GM19240 (cell line): ENCODE measurements around the gene ELK3.

Experiments used
- DNase-seq: peaks from one replicate; pipeline ENCODE4 v3.0.0; 2011; ENCODE audit warnings: low spot score; ENCODE audit not compliant: insufficient read length

ELK3 gene

DNA sequence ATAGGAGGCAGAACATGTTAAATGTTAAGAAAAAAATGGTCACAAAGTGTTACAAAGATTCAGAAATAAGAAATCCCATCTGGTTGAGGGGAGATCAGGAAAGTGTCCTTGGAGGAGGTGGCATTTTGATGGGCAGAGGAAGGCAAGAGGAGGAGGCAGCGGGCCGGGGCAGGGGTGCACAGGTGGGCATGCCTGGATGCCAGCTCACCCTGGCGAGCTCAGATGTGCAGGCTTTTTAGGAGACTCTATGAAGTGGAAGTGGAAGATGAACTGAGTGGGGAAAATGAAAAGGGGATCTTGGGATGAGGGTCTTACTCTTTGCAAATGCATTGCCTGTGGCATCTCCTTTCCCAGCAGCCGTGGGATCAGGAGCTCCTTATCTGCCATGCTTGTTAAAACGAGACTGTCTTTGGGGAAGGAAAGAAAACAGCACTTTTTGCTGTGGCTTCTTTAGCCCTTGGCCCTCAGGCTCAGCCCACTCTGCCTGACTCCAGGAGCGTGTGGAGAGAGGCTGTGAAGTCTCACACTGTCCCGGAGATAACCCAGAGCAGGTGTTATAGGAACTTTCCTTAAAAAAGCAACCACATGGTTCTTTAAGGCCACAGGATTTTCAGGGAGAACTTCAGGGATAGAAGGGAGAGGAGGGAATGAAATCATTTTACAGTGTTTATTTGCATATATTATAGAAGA, 62.6 kb downstream of the ELK3 start:
- no peak for DNase-seq

DNA sequence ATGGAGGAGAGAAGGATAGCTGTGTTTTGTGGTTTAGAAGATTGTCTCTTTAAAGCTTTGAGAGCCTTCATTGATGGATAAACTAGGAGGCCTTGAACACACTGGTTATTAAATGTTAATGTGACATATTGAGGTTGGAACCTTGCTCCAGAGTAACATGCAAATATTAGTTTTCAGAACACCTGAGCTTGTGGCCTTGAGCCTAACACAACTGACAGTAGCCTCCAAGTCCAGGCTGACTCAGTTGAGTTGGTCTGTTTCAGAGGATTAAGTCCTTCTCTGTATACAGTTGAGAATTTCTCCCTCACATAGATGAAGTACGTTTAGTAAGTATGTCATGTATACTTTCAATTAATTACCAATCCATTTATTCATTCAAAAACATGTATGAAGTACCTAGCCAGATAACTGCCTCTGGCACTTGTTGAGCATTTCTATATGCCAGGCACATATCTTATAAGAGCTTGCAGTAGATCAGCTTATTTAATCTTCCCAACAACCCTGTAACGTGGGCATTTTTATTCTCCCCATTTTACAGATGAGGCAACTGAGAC, 63.5 kb downstream of the ELK3 start:
- no peak for DNase-seq

DNA sequence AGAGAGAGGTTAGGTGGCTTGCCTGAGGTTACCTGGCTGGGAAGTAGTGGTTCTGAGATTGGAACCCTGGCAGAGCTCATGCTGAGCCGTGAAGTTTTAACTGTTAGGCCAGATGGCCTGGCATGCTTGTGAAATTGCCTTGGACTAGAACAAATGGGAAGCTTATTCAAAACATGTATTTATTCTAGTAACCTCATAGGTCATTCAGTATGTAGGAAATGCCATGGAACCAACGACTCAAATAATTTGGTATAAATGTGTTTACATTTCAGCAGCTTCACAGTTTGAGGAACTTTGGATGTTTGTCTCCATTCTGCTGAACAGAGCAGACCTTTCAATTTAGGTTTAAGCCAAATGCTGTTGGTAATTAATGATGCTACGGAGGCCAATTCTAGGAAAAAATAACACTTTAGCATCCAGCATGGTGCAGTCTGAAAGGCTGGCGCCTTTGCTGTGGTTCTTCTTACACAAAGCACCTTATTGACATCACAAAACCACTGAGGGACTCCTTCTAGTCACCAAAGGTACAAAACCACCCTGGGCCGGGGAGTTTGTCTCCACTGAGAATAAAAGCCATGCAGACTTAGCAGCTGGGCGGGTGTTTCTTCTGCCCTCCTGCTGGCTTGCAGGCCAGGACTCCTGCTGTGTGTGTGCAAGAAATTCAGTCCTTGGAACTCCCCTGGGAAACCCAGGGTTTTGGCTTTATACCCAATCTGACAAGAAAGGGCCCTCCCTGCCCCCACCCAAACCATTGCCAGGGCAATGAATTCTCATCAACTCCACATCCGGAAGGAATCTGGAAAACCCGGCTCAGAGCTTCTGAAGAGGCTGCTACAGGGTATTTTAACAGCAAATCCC, 64.2 kb downstream of the ELK3 start:
- DNase-seq = no peak

DNA sequence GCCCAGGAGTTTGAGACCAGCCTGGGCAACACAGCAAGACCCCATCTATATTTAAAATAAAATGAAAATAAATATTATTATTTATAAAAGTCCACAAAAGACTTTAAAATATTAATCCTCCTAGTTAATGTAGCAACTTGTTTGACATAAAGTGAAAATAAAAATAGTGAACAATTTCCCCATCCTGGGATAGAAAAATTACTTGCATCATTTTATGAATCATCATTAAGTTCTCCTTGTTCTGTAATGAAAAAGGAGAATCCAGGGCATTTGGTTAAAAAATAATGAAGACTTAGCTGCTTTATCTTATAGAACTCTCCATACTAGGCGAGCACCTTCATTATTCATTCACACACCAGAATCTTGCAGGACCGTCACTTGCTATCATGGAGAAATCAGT, 66.1 kb downstream of the ELK3 start:
- no peak for DNase-seq

DNA sequence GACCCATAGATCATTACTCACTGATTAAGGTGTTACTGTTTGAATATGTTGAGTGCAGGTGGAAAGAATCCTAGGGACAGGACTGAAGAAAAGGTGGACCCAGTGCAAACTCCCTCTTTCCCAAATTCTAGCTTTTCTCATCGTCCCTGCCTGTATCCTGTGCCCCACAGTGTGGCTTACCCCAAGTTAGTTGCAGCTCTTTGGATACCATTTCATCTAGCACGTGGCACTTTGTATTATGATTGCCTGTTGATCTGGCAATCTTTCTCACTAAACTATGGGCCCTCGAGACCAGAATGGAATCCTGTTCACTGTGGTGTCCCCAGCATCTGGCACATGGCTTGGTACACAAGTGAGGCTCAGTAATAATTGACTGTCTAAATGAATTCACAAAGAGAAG, 66.5 kb downstream of the ELK3 start:
- DNase-seq = no peak

DNA sequence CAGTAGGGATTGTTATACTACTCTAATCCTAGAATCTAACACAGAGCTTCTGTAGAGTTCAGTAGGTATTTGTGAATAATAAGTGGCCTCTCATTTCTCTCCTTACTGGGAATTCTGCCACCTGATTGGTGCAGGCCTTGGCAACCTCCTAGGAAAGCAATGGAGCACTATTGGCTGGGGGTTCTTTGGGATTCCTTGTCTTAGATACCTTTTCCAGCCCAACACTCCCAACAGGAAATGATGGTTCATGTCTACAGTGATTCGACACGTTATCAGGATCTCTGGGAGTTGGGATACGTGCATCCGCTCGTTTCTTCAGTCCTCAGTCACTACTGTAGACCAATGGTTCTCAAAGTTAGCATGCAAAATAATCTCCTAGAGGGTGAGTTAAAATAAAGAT, 67.4 kb downstream of the ELK3 start:
- no peak for DNase-seq

DNA sequence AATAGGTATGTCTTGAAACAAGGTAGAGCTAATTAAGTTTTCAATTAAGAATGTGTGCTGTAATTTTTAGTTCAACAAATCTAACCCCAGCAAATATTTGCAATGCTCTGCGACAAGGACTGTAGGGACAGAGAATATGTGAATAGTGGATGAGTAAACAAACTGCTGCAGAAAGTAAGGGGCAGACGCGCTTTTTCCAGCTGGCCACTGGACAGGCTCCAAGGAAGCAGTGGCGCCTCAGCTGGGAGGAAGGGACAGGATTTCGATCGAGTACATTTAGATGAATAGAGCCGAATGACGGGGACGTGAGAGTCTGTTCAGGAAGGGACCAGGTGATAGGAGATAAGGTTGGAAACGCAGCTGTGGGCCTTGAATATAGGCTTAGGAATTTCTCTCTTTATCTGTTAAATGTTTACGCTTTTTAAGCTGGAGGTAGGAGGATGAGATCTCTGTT, 69.3 kb downstream of the ELK3 start:
- no peak for DNase-seq

- DNase-seq = no peak
Measured at GRCh38 chr12:96265400-96265799, 71.2 kb downstream of the ELK3 start.

GRCh38 chr12:96265836-96266235, 71.7 kb downstream of the ELK3 start:
- DNase-seq = no peak

DNA sequence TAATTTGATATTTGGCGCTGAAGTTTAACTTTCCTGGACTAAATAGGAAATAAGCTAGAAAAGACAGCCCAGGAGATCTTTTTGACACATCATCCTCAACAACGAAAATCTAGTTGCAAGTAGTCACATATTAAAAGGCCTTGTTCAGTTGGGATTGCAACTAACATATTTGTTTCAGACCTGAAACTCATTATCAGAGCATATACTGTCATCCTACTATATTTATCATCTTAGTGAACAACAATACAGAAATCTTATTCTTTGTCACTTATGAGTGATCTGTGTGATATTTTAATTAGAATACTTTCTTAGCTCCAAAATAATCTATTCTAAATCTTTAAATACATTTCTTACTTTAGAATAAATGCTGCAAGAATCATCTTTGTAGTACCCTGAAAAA, 72.1 kb downstream of the ELK3 start:
- DNase-seq = no peak

DNA sequence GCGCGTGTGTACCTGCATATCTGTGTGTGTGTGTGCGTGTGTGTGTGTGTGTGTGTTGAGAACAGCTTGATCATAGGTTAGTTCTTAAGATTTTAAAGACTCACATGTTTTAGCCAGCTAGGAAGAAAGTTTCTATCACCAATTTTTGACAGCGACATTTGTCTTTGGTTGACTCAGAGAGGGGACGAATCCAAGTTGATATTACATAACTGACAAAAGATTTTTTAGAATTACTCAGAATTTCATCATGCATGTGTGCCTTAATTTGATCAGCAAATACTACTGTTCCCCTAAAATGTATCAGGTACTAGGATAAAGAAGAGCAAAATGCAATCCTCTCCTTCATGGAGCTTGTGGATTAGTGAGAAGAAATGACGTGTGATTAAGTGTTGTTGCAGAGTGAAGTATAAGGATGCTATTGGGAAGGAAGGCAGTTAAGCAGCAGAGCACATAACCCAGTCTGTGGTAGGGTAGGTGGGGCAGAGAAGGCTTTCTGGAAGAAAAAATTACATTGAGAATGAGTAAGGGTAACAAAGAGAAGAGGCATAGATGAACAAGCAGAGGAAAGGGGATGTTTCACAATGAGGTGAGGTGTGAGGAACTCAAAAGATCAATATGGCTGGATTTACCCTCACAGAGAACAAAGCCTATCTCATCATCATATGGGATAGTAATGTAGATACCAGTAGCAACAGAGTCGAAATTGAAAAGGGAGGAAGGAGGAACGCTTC, 77.5 kb downstream of the ELK3 start:
- DNase-seq = no peak

GRCh38 chr12:96274331-96274730, 80.2 kb downstream of the ELK3 start:
- DNase-seq = no peak

DNA sequence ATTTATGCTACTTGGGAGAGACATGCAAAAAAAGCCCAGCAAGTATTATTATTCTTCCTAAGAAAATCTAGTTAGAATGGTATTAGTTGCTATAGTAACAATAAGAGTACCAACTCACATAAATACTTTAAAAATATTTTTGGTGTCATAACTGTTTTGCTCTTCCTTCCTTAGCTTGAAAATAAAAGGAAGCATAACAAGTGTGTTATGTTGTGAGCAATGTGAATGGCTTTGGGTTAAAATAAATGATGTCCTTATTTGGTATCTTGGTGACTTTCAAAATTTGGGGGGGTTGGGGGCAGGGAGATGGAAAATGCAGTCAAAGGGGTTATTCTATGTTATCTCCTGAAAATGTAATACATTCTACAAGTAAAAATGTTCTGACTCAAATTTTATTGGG, 91.0 kb downstream of the ELK3 start:
- DNase-seq = no peak

DNA sequence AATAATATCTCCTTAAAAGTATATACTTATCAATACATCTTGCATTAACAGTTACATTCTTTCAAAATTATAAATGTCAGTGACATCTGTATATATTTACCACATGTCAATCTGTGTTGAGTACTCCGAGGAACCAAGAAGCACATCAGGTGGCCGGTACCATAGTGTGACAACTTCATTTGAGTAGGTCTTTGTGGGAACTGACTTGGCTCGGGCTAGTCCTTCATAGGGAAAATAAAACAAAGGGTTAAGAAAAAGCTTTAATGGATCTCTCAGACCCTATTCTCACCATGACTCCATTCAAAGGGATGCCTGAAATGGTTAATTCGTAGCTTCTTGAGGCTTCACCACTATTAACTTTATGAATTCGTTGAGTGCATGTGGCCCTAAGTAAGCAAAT, 94.9 kb downstream of the ELK3 start:
- DNase-seq = no peak

GRCh38 chr12:96293093-96293492, 98.9 kb downstream of the ELK3 start:
- no peak for DNase-seq

DNA sequence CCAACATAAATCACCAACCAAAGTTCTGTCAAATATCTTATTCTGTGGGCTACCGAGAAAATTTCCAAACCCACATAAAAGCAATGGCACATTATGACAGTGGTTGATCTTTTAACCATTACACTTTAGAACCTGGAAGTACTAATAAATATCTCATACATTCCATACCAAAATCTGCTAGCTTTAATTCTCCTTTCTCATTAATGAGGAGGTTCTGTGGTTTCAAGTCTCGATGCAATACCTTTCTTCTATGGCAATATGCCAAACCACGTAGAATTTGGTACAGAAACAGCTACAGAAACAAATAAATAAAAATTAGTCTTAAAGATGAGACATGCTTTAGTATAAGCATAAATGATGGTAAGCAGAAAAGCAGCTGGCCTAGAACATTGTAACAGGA, 100.7 kb downstream of the ELK3 start:
- no peak for DNase-seq

GRCh38 chr12:96295532-96296160, 101.5 kb downstream of the ELK3 start:
- DNase-seq = no peak

GRCh38 chr12:96297504-96297903, 103.3 kb downstream of the ELK3 start:
- no peak for DNase-seq

GRCh38 chr12:96300064-96300463, 105.9 kb downstream of the ELK3 start:
- no peak for DNase-seq

DNA sequence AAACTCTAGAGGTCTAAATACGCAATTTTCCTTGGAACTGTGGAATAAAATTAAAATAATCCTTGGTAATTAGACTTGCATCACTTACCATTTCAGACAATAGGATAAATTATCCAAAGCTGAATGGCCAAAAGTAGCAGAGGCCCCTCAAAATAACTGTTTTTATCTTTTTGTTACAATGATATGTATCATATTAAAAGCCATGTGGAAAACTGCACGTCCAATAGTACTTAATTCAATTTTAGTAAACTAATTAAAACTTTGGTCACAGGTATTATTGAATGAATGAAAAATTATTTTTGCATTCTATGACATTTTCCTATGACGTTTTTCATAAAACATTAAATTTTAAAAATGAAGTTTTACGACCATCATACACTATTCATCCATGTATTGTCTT, 107.6 kb downstream of the ELK3 start:
- DNase-seq = no peak

- no peak for DNase-seq
Measured at GRCh38 chr12:96302687-96303310, 108.6 kb downstream of the ELK3 start.
